BLaER1 (cell line): ENCODE measurements around the gene BNC2.

Source experiments
- H3K27ac ChIP-seq: shearing (Covaris generic); formaldehyde crosslinking; 2 replicates; pipeline ENCODE4 v1.8.1; 2022
- H3K27me3 ChIP-seq: shearing (Covaris generic); formaldehyde crosslinking; 2 replicates; pipeline ENCODE4 v1.8.1; 2022
- H3K36me3 ChIP-seq: shearing (Covaris generic); formaldehyde crosslinking; 2 replicates; pipeline ENCODE4 v1.8.1; 2022
- H3K4me1 ChIP-seq: shearing (Covaris generic); formaldehyde crosslinking; 2 replicates; pipeline ENCODE4 v1.8.1; 2022
- H3K4me2 ChIP-seq: shearing (Covaris generic); formaldehyde crosslinking; 2 replicates; pipeline ENCODE4 v1.8.1; 2022
- H3K4me3 ChIP-seq: shearing (Covaris generic); formaldehyde crosslinking; 2 replicates; pipeline ENCODE4 v1.8.1; 2022
- H3K9ac ChIP-seq: shearing (Covaris generic); formaldehyde crosslinking; 2 replicates; pipeline ENCODE4 v1.8.1; 2022
- H3K9me3 ChIP-seq: shearing (Covaris generic); formaldehyde crosslinking; 2 replicates; pipeline ENCODE4 v1.8.1; 2022
- H4K20me1 ChIP-seq: shearing (Covaris generic); formaldehyde crosslinking; 2 replicates; pipeline ENCODE4 v1.8.1; 2022
- Cebpa-rat ChIP-seq: shearing (Covaris generic); IDR thresholded peaks from 2 replicates; pipeline ENCODE4 v1.8.1; 2022

The BNC2 gene

GRCh38 chr9:16535555-16535954 lies 334.9 kb downstream of the BNC2 start:
- H4K20me1 ChIP-seq, result no peaks in the 10 kb centered on the region
- H3K27ac ChIP-seq, result no peak overlapping the region; the same call in 1 of the 2 replicates
- peaks cover 75% of the 10 kb centered on the region for H3K4me1 ChIP-seq
- H3K4me2 ChIP-seq, result peak overlapping the region; percentile 12; the same call in 1 of the 2 replicates
- no peaks in the 10 kb centered on the region for H3K27me3 ChIP-seq
- peaks cover 7% of the 10 kb centered on the region for H3K36me3 ChIP-seq
- H3K9me3 ChIP-seq, result no peaks in the 10 kb centered on the region
- TF ChIP-seq Cebpa-rat, result no peak
- H3K9ac ChIP-seq, result no peak overlapping the region
- no peak overlapping the region for H3K4me3 ChIP-seq

GRCh38 chr9:16532681-16533450 lies 337.6 kb downstream of the BNC2 start:
- Histone ChIP-seq H3K4me2 (no peak overlapping the region), H3K36me3 (peaks cover 15% of the 10 kb centered on the region), H3K4me1 (peaks cover 50% of the 10 kb centered on the region), H3K4me3 (no peak overlapping the region), H3K27ac (no peak overlapping the region), H3K9ac (no peak overlapping the region), H3K9me3 (0 out of 2 replicates have a peak, but pooled peaks cover 7% of the 10 kb centered on the region), H3K27me3 (no peaks in the 10 kb centered on the region), H4K20me1 (no peaks in the 10 kb centered on the region)
- no peak for TF ChIP-seq Cebpa-rat

GRCh38 chr9:16532272-16532671 lies 338.2 kb downstream of the BNC2 start:
- Histone ChIP-seq H3K9me3 (0 out of 2 replicates have a peak, but pooled peaks cover 7% of the 10 kb centered on the region), H3K4me1 (peaks cover 44% of the 10 kb centered on the region), H3K36me3 (peaks cover 21% of the 10 kb centered on the region), H3K27me3 (no peaks in the 10 kb centered on the region), H3K27ac (no peak overlapping the region), H4K20me1 (no peaks in the 10 kb centered on the region), H3K4me3 (no peak overlapping the region), H3K9ac (no peak overlapping the region), H3K4me2 (no peak overlapping the region)
- TF ChIP-seq Cebpa-rat, result no peak

- Histone ChIP-seq H3K4me2 (no peak overlapping the region), H4K20me1 (no peaks in the 10 kb centered on the region), H3K36me3 (peaks cover 26% of the 10 kb centered on the region), H3K27me3 (no peaks in the 10 kb centered on the region), H3K4me3 (no peak overlapping the region), H3K9me3 (0 out of 2 replicates have a peak, but pooled peaks cover 7% of the 10 kb centered on the region), H3K27ac (no peak overlapping the region), H3K4me1 (peaks cover 32% of the 10 kb centered on the region), H3K9ac (no peak overlapping the region)
- TF ChIP-seq Cebpa-rat, result no peak
These were observed 339.5 kb downstream of the BNC2 start for GRCh38 chr9:16530669-16531642.

- no peaks in the 10 kb centered on the region for H3K27me3 ChIP-seq
- TF ChIP-seq Cebpa-rat, result no peak
These were observed 342.9 kb downstream of the BNC2 start for GRCh38 chr9:16527573-16527972.

GRCh38 chr9:16526380-16526779 lies 344.1 kb downstream of the BNC2 start:
- Histone ChIP-seq H3K27me3 (no peaks in the 10 kb centered on the region), H3K4me2 (no peak overlapping the region), H3K36me3 (peaks cover 46% of the 10 kb centered on the region), H4K20me1 (no peaks in the 10 kb centered on the region), H3K9ac (no peak overlapping the region), H3K4me3 (no peak overlapping the region), H3K27ac (no peak overlapping the region), H3K9me3 (peaks cover 38% of the 10 kb centered on the region), H3K4me1 (peaks cover 13% of the 10 kb centered on the region)
- no peak for TF ChIP-seq Cebpa-rat

More at GRCh38 chr9:16527573-16527972, 342.9 kb downstream of the BNC2 start:
- Histone ChIP-seq H3K9me3 (peaks cover 29% of the 10 kb centered on the region), H3K4me2 (no peak overlapping the region), H3K36me3 (peaks cover 36% of the 10 kb centered on the region), H3K27ac (no peak overlapping the region), H4K20me1 (no peaks in the 10 kb centered on the region), H3K4me3 (no peak overlapping the region), H3K9ac (no peak overlapping the region), H3K4me1 (peaks cover 9% of the 10 kb centered on the region)

GRCh38 chr9:16524823-16525222 lies 345.6 kb downstream of the BNC2 start:
- no peak overlapping the region for H3K9ac ChIP-seq
- H3K9me3 ChIP-seq, result peaks cover 37% of the 10 kb centered on the region
- no peaks in the 10 kb centered on the region for H3K27me3 ChIP-seq
- peaks cover 13% of the 10 kb centered on the region for H3K4me1 ChIP-seq
- no peak overlapping the region for H3K4me2 ChIP-seq
- no peak overlapping the region for H3K27ac ChIP-seq
- TF ChIP-seq Cebpa-rat, result no peak
- H3K4me3 ChIP-seq, result no peak overlapping the region
- H3K36me3 ChIP-seq, result peaks cover 40% of the 10 kb centered on the region; the same call in 1 of the 2 replicates
- H4K20me1 ChIP-seq, result no peaks in the 10 kb centered on the region

- Histone ChIP-seq H3K36me3 (peaks cover 46% of the 10 kb centered on the region; the same call in 1 of the 2 replicates), H3K9ac (no peak overlapping the region), H4K20me1 (no peaks in the 10 kb centered on the region), H3K4me3 (no peak overlapping the region), H3K4me2 (no peak overlapping the region), H3K27me3 (no peaks in the 10 kb centered on the region), H3K9me3 (peaks cover 35% of the 10 kb centered on the region), H3K27ac (no peak overlapping the region), H3K4me1 (peaks cover 13% of the 10 kb centered on the region)
- no peak for TF ChIP-seq Cebpa-rat
These were observed 346.4 kb downstream of the BNC2 start for GRCh38 chr9:16524078-16524477.

GRCh38 chr9:16521868-16522411 lies 348.5 kb downstream of the BNC2 start:
- Histone ChIP-seq H3K27me3 (no peaks in the 10 kb centered on the region), H3K4me2 (peak overlapping the region; percentile 22; the same call in 1 of the 2 replicates)

More at GRCh38 chr9:16521868-16522411, 348.5 kb downstream of the BNC2 start:
- Histone ChIP-seq H3K36me3 (peaks cover 42% of the 10 kb centered on the region; the same call in 1 of the 2 replicates), H3K9me3 (peaks cover 31% of the 10 kb centered on the region), H3K4me1 (peaks cover 13% of the 10 kb centered on the region), H3K4me3 (no peak overlapping the region), H4K20me1 (no peaks in the 10 kb centered on the region), H3K27ac (no peak overlapping the region; the same call in 1 of the 2 replicates), H3K9ac (no peak overlapping the region)
- no peak for TF ChIP-seq Cebpa-rat
